NK-92 treated with Interleukin-12 subunit alpha and Interleukin-12 subunit beta, amount 100 ng/mL, for 24 hours (cell line): Measurements from ENCODE around the gene PSMD11.

Source experiments
- DNase-seq: peaks from one replicate; lab custom pipeline; 2025; lab: John Stamatoyannopoulos, UW

PSMD11 gene

GRCh38 chr17:32491371-32492263 lies 47.3 kb downstream of the PSMD11 start:
- no peak for DNase-seq

- no peak for DNase-seq
Observed at GRCh38 chr17:32492264-32492589, 47.9 kb downstream of the PSMD11 start.

- no peak for DNase-seq
Observed at GRCh38 chr17:32492648-32493289, 48.5 kb downstream of the PSMD11 start.

DNA sequence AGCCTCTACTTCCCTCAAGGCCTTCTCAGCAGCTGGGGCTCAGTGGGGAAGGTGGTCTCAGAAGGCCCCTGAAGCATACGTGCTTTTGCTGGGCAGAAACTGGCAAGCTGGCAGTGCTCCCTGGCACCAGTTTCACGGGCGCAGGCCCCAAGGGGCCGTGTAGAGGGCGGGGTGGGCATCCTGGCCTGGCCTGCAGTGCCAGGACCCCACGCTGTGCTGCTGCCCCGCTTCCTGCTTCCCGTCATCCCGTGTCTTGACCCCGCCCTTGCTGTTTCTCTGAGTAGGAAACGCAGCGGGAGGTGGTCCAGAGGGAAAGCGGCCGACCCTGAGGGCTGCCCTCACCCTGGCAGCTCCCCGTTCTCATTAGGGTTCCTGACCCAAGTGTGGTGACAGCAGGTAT lies 49.3 kb downstream of the PSMD11 start:
- DNase-seq, result no peak

DNA sequence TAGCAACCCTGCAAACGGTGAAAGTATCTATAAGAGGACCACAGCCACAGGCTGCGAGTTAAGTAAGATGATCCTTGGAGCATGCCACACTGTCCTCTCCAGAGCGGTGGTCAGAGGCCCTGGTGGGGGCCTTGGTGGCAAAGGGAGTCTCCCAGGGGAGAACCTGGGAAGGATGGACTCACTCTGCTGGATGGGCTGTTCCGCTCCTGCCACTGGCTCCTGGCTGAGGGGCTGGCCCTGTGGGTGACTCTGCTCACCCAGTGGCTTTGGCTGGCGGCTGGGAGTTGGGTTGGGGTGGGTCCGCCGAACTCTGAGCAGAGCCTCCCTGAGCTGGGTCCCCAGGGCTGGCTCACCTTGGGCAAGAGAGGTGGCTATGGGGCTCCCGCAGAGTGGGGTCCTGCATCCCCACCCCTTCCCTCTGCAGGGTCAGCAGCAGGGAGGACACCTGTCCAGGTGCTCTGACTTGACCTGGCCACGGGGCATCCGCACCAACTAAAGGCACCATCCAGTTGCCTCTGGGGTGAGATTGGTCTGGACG lies 49.7 kb downstream of the PSMD11 start:
- DNase-seq, result no peak

GRCh38 chr17:32494621-32495358 lies 50.5 kb downstream of the PSMD11 start:
- no peak for DNase-seq

GRCh38 chr17:32495359-32496231 lies 51.3 kb downstream of the PSMD11 start:
- no peak for DNase-seq

DNA sequence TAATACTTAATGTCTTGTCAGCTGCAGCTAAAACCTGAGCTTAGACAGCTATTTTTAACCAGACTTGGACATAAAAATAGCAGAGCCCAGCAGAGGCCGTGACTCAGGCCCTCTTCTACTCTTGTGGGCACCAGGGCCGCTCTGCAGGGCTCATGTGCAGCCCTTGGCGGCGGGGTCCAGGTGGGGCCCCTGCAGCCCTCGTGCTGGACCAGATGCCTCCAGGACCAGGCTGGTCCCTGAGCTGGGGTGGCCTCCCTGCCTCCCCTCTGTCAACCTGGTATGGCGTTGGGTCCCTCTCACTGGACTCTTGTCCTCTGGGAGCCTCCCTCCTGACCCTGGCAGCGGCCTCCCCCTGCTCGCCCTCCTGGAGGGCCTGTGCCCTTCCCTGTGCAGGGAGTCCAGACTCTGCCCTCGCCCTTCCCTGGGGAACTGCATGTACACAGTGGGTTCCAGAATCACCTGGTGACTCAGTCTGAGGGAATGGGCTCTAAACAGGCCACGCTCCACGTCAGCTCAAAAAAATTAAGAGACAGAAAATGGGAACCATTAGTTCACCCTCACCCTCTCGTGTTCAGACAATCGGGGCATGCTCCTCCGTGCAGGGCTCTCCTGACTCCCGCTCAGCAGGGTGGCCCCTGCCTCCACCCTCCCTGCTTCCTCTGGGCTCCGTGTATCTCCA lies 52.2 kb downstream of the PSMD11 start:
- no peak for DNase-seq

- DNase-seq, result no peak
Observed at GRCh38 chr17:32497431-32498205, 53.3 kb downstream of the PSMD11 start.

DNA sequence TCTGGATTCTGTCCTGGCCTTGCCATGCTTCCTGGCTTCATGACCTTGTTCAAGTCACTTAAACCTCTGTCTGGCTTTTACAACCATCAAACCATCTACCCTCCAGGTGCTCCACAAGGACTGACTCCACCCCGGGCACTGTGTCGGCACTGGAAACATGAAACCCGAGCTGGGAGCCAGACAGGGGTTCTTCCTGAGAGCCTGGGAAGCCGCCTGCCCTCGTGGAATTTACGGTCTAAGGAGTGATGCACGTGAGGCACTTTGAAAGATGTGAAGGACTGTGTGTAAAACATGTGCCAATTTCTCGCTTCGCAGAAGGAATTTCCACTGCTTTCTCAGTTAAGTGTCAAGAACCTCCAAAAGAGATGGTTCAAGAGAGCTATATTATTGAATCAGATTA lies 54.1 kb downstream of the PSMD11 start:
- no peak for DNase-seq

- DNase-seq, result no peak
Observed at GRCh38 chr17:32502013-32502412, 57.7 kb downstream of the PSMD11 start.

- DNase-seq, result no peak
Observed at GRCh38 chr17:32502710-32503109, 58.4 kb downstream of the PSMD11 start.

DNA sequence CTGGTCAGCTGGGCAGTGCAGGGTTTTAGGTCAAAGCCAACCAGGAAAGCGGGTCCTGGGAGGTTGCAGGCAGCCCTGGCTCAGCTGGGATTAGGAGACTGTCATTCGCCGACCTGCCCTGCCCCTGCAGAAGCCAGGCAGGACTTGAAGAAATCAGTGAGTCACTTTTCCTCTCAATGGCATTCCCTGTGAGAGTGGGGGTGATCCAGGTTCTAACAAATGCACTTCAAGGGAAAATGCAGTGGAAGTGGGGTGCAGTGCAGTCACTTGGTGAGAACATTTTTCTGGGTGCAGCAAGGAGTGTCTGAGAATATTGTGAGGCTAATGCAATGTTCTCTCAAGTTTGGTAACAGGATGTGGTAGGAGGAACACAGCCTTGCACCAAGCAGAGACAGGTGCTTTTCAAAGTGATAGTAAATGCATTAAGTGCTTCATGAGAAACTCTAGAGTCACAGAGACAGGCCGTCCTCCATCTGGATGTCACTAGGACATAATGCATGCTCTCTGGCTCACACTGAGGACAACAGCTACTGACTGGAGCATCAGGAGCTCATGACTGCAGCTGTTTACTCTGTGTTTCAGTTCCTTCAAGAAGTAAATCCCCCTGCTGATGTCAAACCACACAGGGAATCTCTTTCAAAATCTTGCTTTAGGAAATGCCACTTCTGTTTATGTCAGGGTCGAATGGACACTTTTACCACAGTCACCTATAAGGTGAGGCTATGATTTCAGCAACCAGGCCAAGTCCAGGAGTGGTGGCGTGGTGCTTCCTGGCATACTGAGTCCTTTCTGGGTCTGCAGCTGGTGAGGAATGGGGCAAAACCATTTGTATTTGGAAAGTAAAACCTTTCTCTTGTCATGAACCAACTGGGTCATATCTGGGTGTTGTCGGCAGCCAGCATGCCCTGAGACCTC lies 59.2 kb downstream of the PSMD11 start:
- DNase-seq, result peak; percentile 43

GRCh38 chr17:32504166-32504990 lies 60.1 kb downstream of the PSMD11 start:
- peak; percentile 38 for DNase-seq

- DNase-seq, result no peak
Observed at GRCh38 chr17:32508926-32509325, 64.6 kb downstream of the PSMD11 start.

DNA sequence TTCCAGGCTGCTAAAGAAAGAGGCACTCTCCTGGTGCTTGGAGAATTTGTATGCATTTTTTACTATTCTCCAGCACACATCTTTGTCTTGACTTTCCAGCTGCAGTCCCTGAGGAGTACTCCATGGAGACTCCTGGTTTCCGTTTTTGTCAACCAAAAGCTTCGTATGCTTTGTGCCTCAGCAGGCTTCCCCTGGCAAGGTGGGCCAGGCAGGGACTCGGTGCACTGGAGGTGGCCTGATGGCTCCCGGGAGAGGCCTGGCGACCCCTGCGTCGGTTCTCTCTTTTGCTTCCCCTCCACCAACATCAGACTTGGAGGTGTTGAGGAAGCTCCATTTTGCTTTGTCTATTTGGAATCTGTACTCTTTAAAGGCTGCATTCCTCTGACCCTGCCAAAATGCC lies 66.2 kb downstream of the PSMD11 start:
- DNase-seq, result no peak

DNA sequence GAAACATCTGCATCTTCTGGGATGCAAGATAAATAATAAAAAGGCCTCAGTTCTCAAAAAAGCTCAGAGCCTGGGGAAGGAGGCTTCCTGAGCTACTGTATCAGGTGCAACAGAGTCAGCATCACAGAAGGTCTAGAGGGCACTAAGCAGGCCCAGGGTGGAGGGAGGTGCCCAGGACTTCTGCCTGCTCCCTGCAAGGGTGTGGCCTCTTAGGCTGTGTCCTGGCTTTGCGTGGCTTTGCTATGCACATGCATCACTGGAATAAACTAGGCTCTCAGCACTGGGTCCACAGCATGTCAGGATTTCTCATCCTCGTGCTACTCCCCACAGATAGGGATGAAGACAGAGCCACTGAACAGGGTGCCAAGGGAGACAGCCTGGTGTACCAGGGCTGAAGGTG lies 68.0 kb downstream of the PSMD11 start:
- DNase-seq, result no peak

DNA sequence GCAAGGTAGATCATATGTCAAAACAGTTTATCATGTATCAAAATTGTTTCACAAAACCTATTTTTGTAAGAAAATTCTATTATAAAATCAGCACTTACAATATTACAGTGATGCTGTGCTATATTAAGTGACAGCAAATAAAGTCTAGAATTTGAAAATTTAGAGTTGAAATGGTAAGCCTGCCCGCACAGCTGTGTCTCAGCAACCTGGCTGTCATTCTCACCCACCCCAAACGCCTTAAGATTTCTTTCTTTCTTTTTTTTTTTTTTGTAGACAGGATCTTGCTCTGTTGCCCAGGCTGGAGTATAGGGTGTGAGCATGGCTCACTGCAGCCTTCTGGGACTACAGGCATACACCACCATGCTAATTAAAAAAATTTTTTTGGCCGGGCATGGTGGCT lies 69.3 kb downstream of the PSMD11 start:
- DNase-seq, result no peak
